Inflammatory macrophage (primary cell): Measurements from ENCODE around the gene PPP1CC.
A peak's percentile ranks its signal among the peaks of the same experiment; 100 is the strongest.

Experiments
- DNase-seq, 2 donors: peaks; one replicate each; pipeline ENCODE4 v3.0.0-alpha.2; 2020 to 2022

PPP1CC gene

GRCh38 chr12:110686294-110686903, 56.3 kb downstream of the PPP1CC start:
- no peak for DNase-seq

GRCh38 chr12:110684312-110684836, 58.3 kb downstream of the PPP1CC start:
- DNase-seq = no peak

- no peak for DNase-seq
Observed at GRCh38 chr12:110683888-110684287, 58.8 kb downstream of the PPP1CC start.

- no peak for DNase-seq
Observed at GRCh38 chr12:110680032-110680431, 62.7 kb downstream of the PPP1CC start.

GRCh38 chr12:110679201-110679600, 63.5 kb downstream of the PPP1CC start:
- no peak for DNase-seq

GRCh38 chr12:110677982-110678381, 64.7 kb downstream of the PPP1CC start:
- no peak for DNase-seq

GRCh38 chr12:110677206-110677911, 65.3 kb downstream of the PPP1CC start:
- peak; percentile 78 for DNase-seq

GRCh38 chr12:110676171-110676570, 66.5 kb downstream of the PPP1CC start:
- DNase-seq = no peak

GRCh38 chr12:110670161-110670701, 72.5 kb downstream of the PPP1CC start:
- no peak for DNase-seq
